ENCODE measurements around the gene MMP8.

- TF ChIP-seq, protein P1, sequence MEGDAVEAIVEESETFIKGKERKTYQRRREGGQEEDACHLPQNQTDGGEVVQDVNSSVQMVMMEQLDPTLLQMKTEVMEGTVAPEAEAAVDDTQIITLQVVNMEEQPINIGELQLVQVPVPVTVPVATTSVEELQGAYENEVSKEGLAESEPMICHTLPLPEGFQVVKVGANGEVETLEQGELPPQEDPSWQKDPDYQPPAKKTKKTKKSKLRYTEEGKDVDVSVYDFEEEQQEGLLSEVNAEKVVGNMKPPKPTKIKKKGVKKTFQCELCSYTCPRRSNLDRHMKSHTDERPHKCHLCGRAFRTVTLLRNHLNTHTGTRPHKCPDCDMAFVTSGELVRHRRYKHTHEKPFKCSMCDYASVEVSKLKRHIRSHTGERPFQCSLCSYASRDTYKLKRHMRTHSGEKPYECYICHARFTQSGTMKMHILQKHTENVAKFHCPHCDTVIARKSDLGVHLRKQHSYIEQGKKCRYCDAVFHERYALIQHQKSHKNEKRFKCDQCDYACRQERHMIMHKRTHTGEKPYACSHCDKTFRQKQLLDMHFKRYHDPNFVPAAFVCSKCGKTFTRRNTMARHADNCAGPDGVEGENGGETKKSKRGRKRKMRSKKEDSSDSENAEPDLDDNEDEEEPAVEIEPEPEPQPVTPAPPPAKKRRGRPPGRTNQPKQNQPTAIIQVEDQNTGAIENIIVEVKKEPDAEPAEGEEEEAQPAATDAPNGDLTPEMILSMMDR (IDR thresholded peaks at IDR 0.05) = no peak
- no peak for TF ChIP-seq ZFX (IDR thresholded peaks at IDR 0.05; ENCODE audit: borderline replicate concordance)
These were observed 20.8 kb downstream of the MMP8 start for GRCh38 chr11:102703826-102704493.
